GM12878 (cell line): ENCODE results near the gene ASAH2. TPM values are rescaled to one million over a fixed set of nuclear protein-coding genes. Genes with fewer than 3 reads are reported as not detected.

Source experiments
- ATAC-seq: fragments of 200-7000 bp; cut with Tn5 transposase; 3 replicates; pipeline ENCODE4 v1.9.1; 2020; ENCODE audit warnings: mild to moderate bottlenecking, moderate library complexity
- BruUV-seq: library from RNA; stranded (reverse); fragments of 400-500 nt; replicated peaks from 2 replicates; lab custom pipeline; 2021; lab: Mats Ljungman, UMichigan
- CTCF ChIA-PET: fragments of 300-600 bp; sonication (Branson Sonifier 250); formaldehyde crosslinking; extraction: SDS; loops from one replicate; lab custom pipeline; 2021; ENCODE audit warnings: inconsistent platforms; lab: Yijun Ruan, JAX
- POLR2A ChIA-PET: fragments of 350-600 bp; formaldehyde crosslinking; extraction: SDS; loops from one replicate; lab custom pipeline; 2021; ENCODE audit warnings: inconsistent platforms; lab: Charles Lee
- RAD21 ChIA-PET: fragments of 300-600 bp; sonication (Branson Sonifier 250); formaldehyde crosslinking; loops from one replicate; lab custom pipeline; 2023; ENCODE audit warnings: antibody characterized with exemption; ENCODE audit not compliant: unreplicated experiment; lab: Charles Lee
- SMC1A ChIA-PET: fragments of 300-600 bp; sonication (Branson Sonifier 250); formaldehyde crosslinking; loops from one replicate; lab custom pipeline; 2023; ENCODE audit not compliant: unreplicated experiment, uncharacterized antibody; lab: Charles Lee
- DNase-seq: peaks from one replicate; pipeline ENCODE4 v3.0.0-alpha.2; 2011; ENCODE audit warnings: low read depth, low spot score
- FAIRE-seq: peaks from 3 replicates; lab custom pipeline; 2011; peaks lifted over from hg19 to GRCh38; lab: Jason Lieb, UNC
- H2AFZ ChIP-seq: 2 replicates; pipeline ENCODE4 v1.6.0; 2011; ENCODE audit warnings: low read depth, low read length, control low read depth; ENCODE audit not compliant: control insufficient read depth
- H3K27ac ChIP-seq: 2 replicates; pipeline ENCODE4 v1.5.1; 2011; ENCODE audit warnings: control low read depth; ENCODE audit not compliant: control insufficient read depth, insufficient read depth
- H3K27me3 ChIP-seq, 2 experiments: replicated peaks in 1 of 2; 2 replicates each; pipeline versions ENCODE4 v1.6.0 to v1.6.1; 2011; ENCODE audit warnings: low read length in 1 of 2; ENCODE audit not compliant: control insufficient read depth in 2 of 2, insufficient read depth in 2 of 2
- H3K36me3 ChIP-seq, 2 experiments: 2 replicates each; pipeline ENCODE4 v1.5.1; 2011; ENCODE audit warnings: low read length in 1 of 2; ENCODE audit not compliant: control insufficient read depth in 2 of 2, insufficient read depth in 2 of 2
- H3K4me1 ChIP-seq: 2 replicates; pipeline ENCODE4 v1.6.1; 2011; ENCODE audit warnings: mild to moderate bottlenecking, low read length, moderate library complexity, mixed read lengths; ENCODE audit not compliant: control insufficient read depth, insufficient read depth
- H3K4me2 ChIP-seq: 2 replicates; pipeline ENCODE4 v1.6.0; 2011; ENCODE audit warnings: control low read depth; ENCODE audit not compliant: control insufficient read depth, insufficient read depth
- H3K4me3 ChIP-seq: fragments of 200-600 bp; sonication (generic); 2 replicates; pipeline ENCODE4 v1.5.1; 2016
- H3K79me2 ChIP-seq: 2 replicates; pipeline ENCODE4 v1.6.0; 2011; ENCODE audit warnings: low read length; ENCODE audit not compliant: control insufficient read depth, insufficient read depth
- H3K9ac ChIP-seq: 2 replicates; pipeline ENCODE4 v1.8.0; 2011; ENCODE audit warnings: low read length, control low read depth, mixed read lengths; ENCODE audit not compliant: control insufficient read depth, insufficient read depth
- H3K9me3 ChIP-seq: replicated peaks from 3 replicates; pipeline ENCODE4 v1.5.1; 2011; ENCODE audit warnings: mild to moderate bottlenecking, low read length; ENCODE audit not compliant: control insufficient read depth, insufficient read depth
- H4K20me1 ChIP-seq: 2 replicates; pipeline ENCODE4 v1.6.0; 2011; ENCODE audit not compliant: control insufficient read depth, insufficient read depth
- DPF2 ChIP-seq: fragments of 450-650 bp; IDR thresholded peaks from 2 replicates; pipeline ENCODE4 v1.6.1; 2017; ENCODE audit warnings: mild to moderate bottlenecking
- FOXK2 ChIP-seq: fragments of 450-650 bp; IDR thresholded peaks from 2 replicates; pipeline ENCODE4 v1.6.1; 2017; ENCODE audit warnings: mild to moderate bottlenecking, moderate library complexity
- GATAD2B ChIP-seq: fragments of 450-650 bp; conservative IDR thresholded peaks from 2 replicates; pipeline ENCODE4 v1.6.1; 2017; ENCODE audit warnings: low read depth, mild to moderate bottlenecking, moderate library complexity
- MEF2B ChIP-seq: fragments of 450-650 bp; IDR thresholded peaks from 2 replicates; pipeline ENCODE4 v1.6.1; 2018; ENCODE audit warnings: mild to moderate bottlenecking, moderate library complexity; ENCODE audit not compliant: partially characterized antibody, poor library complexity, severe bottlenecking
- MYB ChIP-seq: fragments of 150-350 bp; IDR thresholded peaks from 2 replicates; pipeline ENCODE4 v1.6.1; 2014; ENCODE audit warnings: mild to moderate bottlenecking, low read depth, low read length, borderline replicate concordance
- SPI1 ChIP-seq: IDR thresholded peaks from 2 replicates; pipeline ENCODE4 v1.6.1; 2011; ENCODE audit warnings: low read depth, mild to moderate bottlenecking, low read length, moderate library complexity, borderline replicate concordance; ENCODE audit not compliant: insufficient read depth
- YBX1 ChIP-seq: fragments of 450-650 bp; IDR thresholded peaks from 2 replicates; pipeline ENCODE4 v1.6.1; 2016; ENCODE audit warnings: antibody characterized with exemption
- ZNF217 ChIP-seq: fragments of 450-650 bp; IDR thresholded peaks from 2 replicates; pipeline ENCODE4 v1.6.1; 2017; ENCODE audit warnings: antibody characterized with exemption, mild to moderate bottlenecking
- ZNF622 ChIP-seq: fragments of 450-650 bp; IDR thresholded peaks from 2 replicates; pipeline ENCODE4 v1.6.1; 2017; ENCODE audit warnings: mild to moderate bottlenecking, inconsistent platforms
- WGBS: methylation state at CpG from one replicate; pipeline ENCODE4 v1.1.6; 2016; ENCODE audit warnings: low lambda C conversion rate; ENCODE audit not compliant: insufficient replicate concordance, insufficient coverage; ENCODE audit errors: missing lambda C conversion rate; 5-methylcytosine and 5-hydroxymethylcytosine counted together
- in situ Hi-C: fragments of 300-500 bp; cut with MboI; formaldehyde crosslinking; loops from 9 replicates; pipeline ENCODE4 v1.14.3; 2018; ENCODE audit warnings: mixed read lengths
- intact Hi-C: fragments of 100-400 bp; cut with micrococcal nuclease; formaldehyde crosslinking; loops from one replicate; pipeline ENCODE4 v1.14.2; 2022; ENCODE audit not compliant: unreplicated experiment
- polyA plus RNA-seq, 11 experiments: library from polyadenylated mRNA; depleted of rRNA in 4 of 11; unstranded in 6 of 11; stranded (reverse) in 5 of 11; fragments of >200 nt; fragmentation: Nextera tagmentation in 4 of 11; fragmentation: Illumina TruSeq in 1 of 11; extraction: Ambion mirVana in 4 of 11; extraction: Trizol in 1 of 11; gene quantifications; 1 replicate in 1 of 11; 2 replicates in 10 of 11; pipeline versions ENCODE4 v1.2.1 to v1.2.3, GENCODE V29; 2011 to 2016; ENCODE audit warnings: inconsistent platforms in 2 of 11, missing spikeins in 2 of 11, low read depth in 1 of 11
- total RNA-seq, 4 experiments: library from RNA; depleted of rRNA in 3 of 4; stranded (reverse); fragments of >200 nt in 3 of 4; fragmentation: Illumina TruSeq in 1 of 4; extraction: Trizol in 1 of 4; gene quantifications; 2 replicates each; pipeline versions ENCODE4 v1.2.1 to v1.2.3, GENCODE V29; 2013 to 2021

ASAH2 gene
- total and polyA plus RNA-seq, 10 of the 15 experiments (the other 5 are each of a cell fraction or from before 2014, with no cell fraction given), result 0.23 to 2.3 (median 1.1) TPM

DNA sequence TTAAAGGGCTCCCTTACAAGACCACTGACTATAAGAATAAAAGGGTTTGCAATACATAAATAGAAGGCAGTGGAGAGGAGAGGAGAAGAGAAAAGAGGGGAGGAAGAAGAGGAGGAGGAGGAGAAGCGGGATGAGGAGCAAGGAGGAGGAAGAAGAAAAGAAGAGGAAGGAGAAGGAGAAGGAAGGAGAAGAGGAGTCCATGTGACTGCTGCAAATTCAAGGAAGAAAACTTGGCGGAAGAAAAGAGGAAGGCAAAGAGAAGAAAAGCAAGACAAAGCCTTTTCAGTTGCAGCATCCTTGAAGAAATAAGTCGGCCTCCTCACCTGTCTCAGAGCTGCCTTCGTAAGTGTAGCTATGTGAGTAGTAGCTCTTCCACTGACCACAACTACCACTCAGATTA is 22.6 kb downstream of the ASAH2 start:
- ATAC-seq (no peak), DNase-seq (no peak), FAIRE-seq (no peak)
- Histone ChIP-seq H3K9me3 (no peaks in the 10 kb centered on the region), H2AFZ (no peak overlapping the region), H3K79me2 (no peaks in the 10 kb centered on the region), H3K36me3 (no peaks in the 10 kb centered on the region), H3K4me3 (no peak overlapping the region), H3K9ac (no peak overlapping the region), H3K27me3 (no peaks in the 10 kb centered on the region; a peak in 1 of 4 replicates), H3K27ac (no peak overlapping the region), H4K20me1 (no peaks in the 10 kb centered on the region), H3K4me1 (no peaks in the 10 kb centered on the region), H3K4me2 (no peak overlapping the region)
- ChIA-PET POLR2A (no interaction called here), SMC1A (interaction anchor here (4.2 kb wide), 1 partner anchor 47 kb away, joined by 21 read pairs; no protein-coding TSS in a partner anchor), RAD21 (interaction anchor here (1.1 kb wide), 2 partner anchors 32 to 47 kb away, joined by 5 to 7 read pairs; no protein-coding TSS in a partner anchor), CTCF (no interaction called here)
- TF ChIP-seq ZNF217 (no peak), SPI1 (no peak), MYB (no peak), GATAD2B (no peak), DPF2 (no peak)
- WGBS, result 51% methylated on average over 4 of the region's 4 CpGs
- intact Hi-C loops, result no loop called here
- in situ Hi-C loops, result no loop called here
- BruUV-seq, result no TSS peak

DNA sequence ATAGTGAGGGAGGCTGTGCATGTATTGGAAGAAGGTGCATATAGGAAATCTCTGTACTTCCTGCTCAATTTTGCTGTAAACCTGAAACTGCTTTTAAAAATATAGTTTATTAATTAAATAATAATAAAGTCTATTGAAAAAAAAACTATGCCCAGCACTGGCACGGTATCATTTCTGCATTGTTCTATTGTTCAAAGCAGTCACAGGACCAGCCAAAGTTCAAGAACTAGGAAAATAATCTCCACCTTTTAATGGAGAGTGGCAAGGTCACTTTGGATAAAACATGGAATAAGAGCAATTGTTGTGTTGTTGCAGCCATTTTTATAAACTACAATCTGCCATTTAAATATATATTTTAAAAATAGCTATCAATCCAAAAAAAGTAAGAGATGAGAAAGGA is 24.7 kb downstream of the ASAH2 start:
- H3K79me2 ChIP-seq, result no peaks in the 10 kb centered on the region
- DNase-seq (no peak), ATAC-seq (no peak), FAIRE-seq (no peak)
- H3K4me1 ChIP-seq, result no peaks in the 10 kb centered on the region
- no peak overlapping the region for H3K4me3 ChIP-seq
- TF ChIP-seq ZNF622 (no peak), FOXK2 (no peak), MEF2B (no peak), YBX1 (no peak)
- no TSS peak for BruUV-seq
- H2AFZ ChIP-seq, result no peak overlapping the region
- RAD21 ChIA-PET, result interaction anchor here (1.9 kb wide), 1 partner anchor 49 kb away, joined by 9 read pairs; no protein-coding TSS in a partner anchor
- 40% methylated on average over 1 of the region's 1 CpG for WGBS
- H3K27ac ChIP-seq, result no peak overlapping the region
- H3K9me3 ChIP-seq, result no peaks in the 10 kb centered on the region
- SMC1A ChIA-PET, result interaction anchor here (1.0 to 4.8 kb wide), 6 partner anchors 9 to 632 kb away, joined by 3 to 27 read pairs (median 4); partner anchors contain the start of gene ASAH2
- no peak overlapping the region for H3K4me2 ChIP-seq
- H3K36me3 ChIP-seq, result no peaks in the 10 kb centered on the region
- intact Hi-C loops, result no loop called here
- no peak overlapping the region for H3K9ac ChIP-seq
- H3K27me3 ChIP-seq, result no peaks in the 10 kb centered on the region
- in situ Hi-C loops, result no loop called here
- CTCF ChIA-PET, result interaction anchor here (0.6 to 6.1 kb wide), 6 partner anchors 8 to 632 kb away, joined by 3 to 61 read pairs (median 4); no protein-coding TSS in a partner anchor
- POLR2A ChIA-PET, result no interaction called here
- no peaks in the 10 kb centered on the region for H4K20me1 ChIP-seq
